ENCODE measurements around the gene MYH16. TPM values are rescaled to one million over a fixed set of nuclear protein-coding genes. Genes with fewer than 3 reads are reported as not detected.

MYH16 gene
- total RNA-seq, 2 experiments from 2014 or later, result not detected

- Mint-ChIP-seq H3K27me3 (ENCODE audit: low read depth) (no peaks in the 10 kb centered on the region), H3K9me3 (ENCODE audit: insufficient read depth) (no peaks in the 10 kb centered on the region)
- CTCF ChIA-PET, result no interaction called here
Observed at GRCh38 chr7:99244939-99245338, 27.7 kb upstream of the MYH16 start.

GRCh38 chr7:99248391-99249095 is 24.1 kb upstream of the MYH16 start:
- CTCF ChIA-PET, result no interaction called here

More at GRCh38 chr7:99244939-99245338, 27.7 kb upstream of the MYH16 start:
- Mint-ChIP-seq H3K4me1 (ENCODE audit: low read depth) (no peaks in the 10 kb centered on the region), H3K27ac (no peak overlapping the region), H3K36me3 (ENCODE audit: low read depth) (no peaks in the 10 kb centered on the region), H3K4me3 (no peak overlapping the region)
- POLR2A ChIA-PET, result interaction anchor here (0.6 kb wide), 1 partner anchor 33 kb away, joined by 3 read pairs; no protein-coding TSS in a partner anchor
- no peak for DNase-seq
- no peak for ATAC-seq

GRCh38 chr7:99249985-99250575 is 22.6 kb upstream of the MYH16 start:
- no peaks in the 10 kb centered on the region for H3K27me3 Mint-ChIP-seq (ENCODE audit: low read depth)
- ChIA-PET POLR2A (no interaction called here), CTCF (no interaction called here)
- no peaks in the 10 kb centered on the region for H3K9me3 Mint-ChIP-seq (ENCODE audit: insufficient read depth)
- H3K36me3 Mint-ChIP-seq (ENCODE audit: low read depth), result no peaks in the 10 kb centered on the region
- no peak for ATAC-seq
- H3K4me3 Mint-ChIP-seq, result no peak overlapping the region
- no peaks in the 10 kb centered on the region for H3K4me1 Mint-ChIP-seq (ENCODE audit: low read depth)
- H3K27ac Mint-ChIP-seq, result no peak overlapping the region
- no peak for DNase-seq

More at GRCh38 chr7:99248391-99249095, 24.1 kb upstream of the MYH16 start:
- no peak overlapping the region for H3K27ac Mint-ChIP-seq
- POLR2A ChIA-PET, result no interaction called here
- H3K36me3 Mint-ChIP-seq (ENCODE audit: low read depth), result no peaks in the 10 kb centered on the region
- no peaks in the 10 kb centered on the region for H3K9me3 Mint-ChIP-seq (ENCODE audit: insufficient read depth)
- ATAC-seq, result no peak
- no peaks in the 10 kb centered on the region for H3K27me3 Mint-ChIP-seq (ENCODE audit: low read depth)
- no peak overlapping the region for H3K4me3 Mint-ChIP-seq
- no peak for DNase-seq
- H3K4me1 Mint-ChIP-seq (ENCODE audit: low read depth), result no peaks in the 10 kb centered on the region

GRCh38 chr7:99252166-99252895 is 20.3 kb upstream of the MYH16 start:
- Mint-ChIP-seq H3K4me3 (no peak overlapping the region), H3K27me3 (ENCODE audit: low read depth) (peaks cover 4% of the 10 kb centered on the region)

DNA sequence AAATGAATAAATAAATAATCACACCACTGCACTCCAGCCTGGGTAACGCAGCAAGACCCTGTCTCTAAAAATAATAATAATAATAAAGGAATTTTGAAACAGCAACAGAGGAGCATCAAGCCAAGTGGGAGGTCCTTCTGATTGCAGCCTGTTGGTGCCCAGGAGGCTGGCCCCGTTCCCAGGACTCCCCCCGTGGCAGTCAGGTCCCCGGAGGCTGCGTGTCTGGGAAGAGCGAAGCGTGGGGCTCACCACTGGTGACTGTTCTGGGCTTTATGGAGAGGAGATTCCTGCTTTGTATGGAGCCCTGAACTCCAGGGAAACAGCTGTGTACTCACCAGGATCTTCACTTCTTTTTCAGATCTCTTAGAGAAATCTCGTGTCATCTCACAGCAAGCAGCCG is 19.3 kb upstream of the MYH16 start:
- H3K27ac Mint-ChIP-seq, result no peak overlapping the region
- H3K4me3 Mint-ChIP-seq, result no peak overlapping the region
- ChIA-PET CTCF (no interaction called here), POLR2A (no interaction called here)
- H3K9me3 Mint-ChIP-seq (ENCODE audit: insufficient read depth), result no peaks in the 10 kb centered on the region
- H3K36me3 Mint-ChIP-seq (ENCODE audit: low read depth), result no peaks in the 10 kb centered on the region
- peaks cover 4% of the 10 kb centered on the region for H3K27me3 Mint-ChIP-seq (ENCODE audit: low read depth)
- DNase-seq, result no peak
- no peaks in the 10 kb centered on the region for H3K4me1 Mint-ChIP-seq (ENCODE audit: low read depth)
- ATAC-seq, result no peak

More at GRCh38 chr7:99252166-99252895, 20.3 kb upstream of the MYH16 start:
- H3K36me3 Mint-ChIP-seq (ENCODE audit: low read depth), result no peaks in the 10 kb centered on the region
- H3K27ac Mint-ChIP-seq, result no peak overlapping the region
- no peaks in the 10 kb centered on the region for H3K9me3 Mint-ChIP-seq (ENCODE audit: insufficient read depth)
- ChIA-PET CTCF (no interaction called here), POLR2A (interaction anchor here (0.6 kb wide), 1 partner anchor 71 kb away, joined by 3 read pairs; no protein-coding TSS in a partner anchor)
- no peak for DNase-seq
- ATAC-seq, result no peak
- no peaks in the 10 kb centered on the region for H3K4me1 Mint-ChIP-seq (ENCODE audit: low read depth)

DNA sequence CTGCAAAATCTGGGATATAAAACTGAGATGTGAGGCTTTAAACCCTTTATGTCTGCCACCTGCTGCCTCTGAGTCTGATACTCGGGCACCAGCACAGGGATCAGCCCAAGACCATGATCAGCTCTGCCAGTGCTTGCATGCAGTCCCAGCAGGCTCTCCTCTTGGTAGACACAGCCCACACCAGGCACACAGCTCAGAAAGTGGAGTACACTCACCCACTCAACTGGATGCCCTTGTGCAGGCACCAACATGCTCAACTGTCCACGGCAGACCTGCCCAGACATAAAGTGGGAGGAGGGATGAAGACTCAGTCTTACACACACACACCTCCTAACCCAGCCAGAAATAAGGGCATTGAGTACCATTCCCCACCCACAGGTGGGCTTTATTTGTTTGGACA is 18.2 kb upstream of the MYH16 start:
- Mint-ChIP-seq H3K4me3 (no peak overlapping the region), H3K27ac (no peak overlapping the region), H3K4me1 (ENCODE audit: low read depth) (no peaks in the 10 kb centered on the region), H3K36me3 (ENCODE audit: low read depth) (no peaks in the 10 kb centered on the region), H3K9me3 (ENCODE audit: insufficient read depth) (no peaks in the 10 kb centered on the region), H3K27me3 (ENCODE audit: low read depth) (peaks cover 7% of the 10 kb centered on the region)
- ATAC-seq (no peak), DNase-seq (no peak)
- POLR2A ChIA-PET, result no interaction called here
- CTCF ChIA-PET, result no interaction called here

GRCh38 chr7:99255463-99255862 is 17.2 kb upstream of the MYH16 start:
- no peak overlapping the region for H3K4me3 Mint-ChIP-seq
- POLR2A ChIA-PET, result no interaction called here
- H3K27me3 Mint-ChIP-seq (ENCODE audit: low read depth), result peaks cover 7% of the 10 kb centered on the region
- H3K36me3 Mint-ChIP-seq (ENCODE audit: low read depth), result no peaks in the 10 kb centered on the region
- DNase-seq, result no peak
- H3K27ac Mint-ChIP-seq, result no peak overlapping the region
- H3K9me3 Mint-ChIP-seq (ENCODE audit: insufficient read depth), result no peaks in the 10 kb centered on the region
- ATAC-seq, result no peak
- no peaks in the 10 kb centered on the region for H3K4me1 Mint-ChIP-seq (ENCODE audit: low read depth)
- CTCF ChIA-PET, result no interaction called here

DNA sequence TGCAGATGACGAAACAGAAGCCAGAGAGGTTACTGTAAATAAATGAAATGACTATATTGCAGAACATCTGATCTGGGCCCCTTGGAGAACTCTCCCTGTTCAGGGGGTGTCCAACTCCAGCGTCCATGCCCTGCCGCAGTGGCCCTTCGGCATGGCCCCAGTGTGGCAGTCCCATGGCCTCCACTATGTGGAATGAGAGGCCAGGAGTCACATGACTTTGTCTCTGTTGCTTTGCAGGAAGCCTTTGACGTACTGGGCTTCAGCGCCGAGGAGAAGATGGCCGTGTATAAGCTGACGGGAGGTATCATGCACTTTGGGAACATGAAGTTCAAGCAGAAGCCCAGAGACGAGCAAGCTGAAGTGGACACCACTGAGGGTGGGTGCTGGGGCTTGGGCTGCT is 15.6 kb upstream of the MYH16 start:
- no peaks in the 10 kb centered on the region for H3K4me1 Mint-ChIP-seq (ENCODE audit: low read depth)
- H3K27ac Mint-ChIP-seq, result no peak overlapping the region
- ATAC-seq (no peak), DNase-seq (no peak)
- H3K27me3 Mint-ChIP-seq (ENCODE audit: low read depth), result peaks cover 7% of the 10 kb centered on the region
- H3K4me3 Mint-ChIP-seq, result no peak overlapping the region
- H3K36me3 Mint-ChIP-seq (ENCODE audit: low read depth), result no peaks in the 10 kb centered on the region
- POLR2A ChIA-PET, result no interaction called here
- CTCF ChIA-PET, result no interaction called here
- H3K9me3 Mint-ChIP-seq (ENCODE audit: insufficient read depth), result no peaks in the 10 kb centered on the region

DNA sequence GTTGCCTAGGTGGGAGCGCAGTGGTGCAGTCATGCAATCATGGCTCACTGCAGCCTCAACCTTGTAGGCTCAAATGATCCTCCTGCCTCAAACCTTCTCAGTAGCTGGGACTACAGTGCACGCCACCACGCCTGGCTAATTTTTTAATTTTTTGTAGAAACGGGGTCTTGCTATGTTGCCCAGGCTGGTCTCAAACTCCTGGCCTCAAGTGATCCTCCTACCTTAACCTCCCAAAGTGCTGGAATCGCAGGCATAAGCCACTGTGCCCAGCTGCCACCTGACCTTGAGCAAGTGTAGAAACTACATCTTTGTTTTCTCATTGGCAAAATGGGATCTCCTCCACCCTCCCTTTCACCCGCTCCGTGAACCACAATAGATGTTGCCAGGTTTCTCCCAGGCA is 15.0 kb upstream of the MYH16 start:
- H3K9me3 Mint-ChIP-seq (ENCODE audit: insufficient read depth), result no peaks in the 10 kb centered on the region
- DNase-seq (no peak), ATAC-seq (no peak)
- no peak overlapping the region for H3K27ac Mint-ChIP-seq
- no peaks in the 10 kb centered on the region for H3K4me1 Mint-ChIP-seq (ENCODE audit: low read depth)
- H3K4me3 Mint-ChIP-seq, result no peak overlapping the region
- CTCF ChIA-PET, result no interaction called here
- H3K27me3 Mint-ChIP-seq (ENCODE audit: low read depth), result peaks cover 7% of the 10 kb centered on the region
- POLR2A ChIA-PET, result no interaction called here
- H3K36me3 Mint-ChIP-seq (ENCODE audit: low read depth), result no peaks in the 10 kb centered on the region

- Mint-ChIP-seq H3K9me3 (ENCODE audit: insufficient read depth) (no peaks in the 10 kb centered on the region), H3K36me3 (ENCODE audit: low read depth) (no peaks in the 10 kb centered on the region), H3K27ac (no peak overlapping the region), H3K4me1 (ENCODE audit: low read depth) (no peaks in the 10 kb centered on the region), H3K4me3 (no peak overlapping the region), H3K27me3 (ENCODE audit: low read depth) (peaks cover 7% of the 10 kb centered on the region)
- POLR2A ChIA-PET, result interaction anchor here (0.7 kb wide), 1 partner anchor 301 kb away, joined by 3 read pairs; no protein-coding TSS in a partner anchor
- ATAC-seq (no peak), DNase-seq (no peak)
- CTCF ChIA-PET, result no interaction called here
Observed at GRCh38 chr7:99258501-99258900, 14.1 kb upstream of the MYH16 start.

- no peaks in the 10 kb centered on the region for H3K9me3 Mint-ChIP-seq (ENCODE audit: insufficient read depth)
- CTCF ChIA-PET, result no interaction called here
- no peaks in the 10 kb centered on the region for H3K4me1 Mint-ChIP-seq (ENCODE audit: low read depth)
Observed at GRCh38 chr7:99260395-99260794, 12.2 kb upstream of the MYH16 start.

DNA sequence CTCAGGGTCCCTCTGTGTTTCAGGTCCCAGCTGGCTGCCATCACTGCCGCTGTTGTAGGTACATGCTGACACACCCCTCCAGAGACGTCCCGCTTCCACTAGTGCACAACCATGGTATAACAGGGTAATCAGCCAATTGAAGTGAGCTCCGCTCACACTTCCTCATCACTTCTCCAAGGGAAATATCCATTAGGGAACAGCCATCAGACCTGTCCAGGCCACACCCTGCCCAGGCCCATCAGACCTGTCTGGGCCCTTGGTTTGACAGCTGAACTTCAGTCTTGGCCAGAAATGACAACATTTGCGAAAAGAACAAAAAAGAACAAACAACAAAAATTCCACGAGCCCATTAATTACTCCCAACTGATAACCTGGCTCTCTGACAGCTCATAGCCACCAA is 11.0 kb upstream of the MYH16 start:
- H3K27me3 Mint-ChIP-seq (ENCODE audit: low read depth), result peaks cover 6% of the 10 kb centered on the region
- POLR2A ChIA-PET, result no interaction called here
- H3K27ac Mint-ChIP-seq, result no peak overlapping the region
- no peaks in the 10 kb centered on the region for H3K4me1 Mint-ChIP-seq (ENCODE audit: low read depth)
- CTCF ChIA-PET, result no interaction called here
- H3K9me3 Mint-ChIP-seq (ENCODE audit: insufficient read depth), result no peaks in the 10 kb centered on the region
- DNase-seq (no peak), ATAC-seq (no peak)
- H3K4me3 Mint-ChIP-seq, result no peak overlapping the region
- H3K36me3 Mint-ChIP-seq (ENCODE audit: low read depth), result no peaks in the 10 kb centered on the region

More at GRCh38 chr7:99260395-99260794, 12.2 kb upstream of the MYH16 start:
- DNase-seq, result no peak
- no peak overlapping the region for H3K27ac Mint-ChIP-seq
- H3K27me3 Mint-ChIP-seq (ENCODE audit: low read depth), result peaks cover 7% of the 10 kb centered on the region
- no peak for ATAC-seq
- H3K4me3 Mint-ChIP-seq, result no peak overlapping the region
- POLR2A ChIA-PET, result interaction anchor here (0.8 kb wide), 1 partner anchor 27 kb away, joined by 3 read pairs; no protein-coding TSS in a partner anchor
- no peaks in the 10 kb centered on the region for H3K36me3 Mint-ChIP-seq (ENCODE audit: low read depth)

Data from activated CD8-positive, alpha-beta T cell treated with anti-CD3 and anti-CD28 coated beads, Interleukin-2, amount 10 ng/mL, durations not matched to agents 7 days and 5 days (primary cell).